Left lung (tissue), 10 donors: ENCODE measurements around the gene NEURL3. TPM values are rescaled to one million over a fixed set of nuclear protein-coding genes. Genes with fewer than 3 reads are reported as not detected.

Experiments used
- ATAC-seq: fragments of 200-7000 bp; cut with Tn5 transposase; one replicate; pipeline ENCODE4 v1.9.1; 2020; ENCODE audit warnings: moderate library complexity
- DNase-seq, 4 donors: peaks; one replicate each; pipeline ENCODE4 v3.0.0-alpha.2; 2013 to 2020
- H3K27ac ChIP-seq, 2 donors: fragments of 200-600 bp; sonication (generic) in 1 of 2; one replicate each; pipeline versions ENCODE4 v1.5.0 to v1.8.0; 2020 to 2021
- H3K27me3 ChIP-seq, 2 donors: fragments of 200-600 bp; sonication (generic) in 1 of 2; one replicate each; pipeline versions ENCODE4 v1.5.0 to v1.8.0; 2020 to 2021
- H3K36me3 ChIP-seq, 2 donors: fragments of 200-600 bp; sonication (generic) in 1 of 2; one replicate each; pipeline versions ENCODE4 v1.5.0 to v1.8.0; 2020 to 2021
- H3K4me1 ChIP-seq, 2 donors: fragments of 200-600 bp; one replicate each; pipeline ENCODE4 v1.8.0; 2021
- H3K4me3 ChIP-seq, 2 donors: fragments of 200-600 bp; sonication (generic) in 1 of 2; one replicate each; pipeline versions ENCODE4 v1.5.0 to v1.8.0; 2020 to 2021; ENCODE audit warnings: mild to moderate bottlenecking in 1 of 2
- H3K9me3 ChIP-seq, 2 donors: fragments of 200-600 bp; sonication (generic) in 1 of 2; one replicate each; pipeline versions ENCODE4 v1.5.0 to v1.8.0; 2020 to 2021
- CTCF ChIP-seq, 2 donors: fragments of 200-600 bp; sonication (generic) in 1 of 2; IDR thresholded peaks; one replicate each; pipeline versions ENCODE4 v1.5.0 to v1.8.0; 2021; ENCODE audit warnings: antibody characterized with exemption in 2 of 2
- intact Hi-C, 2 donors: fragments of 100-400 bp; cut with DNase I; formaldehyde crosslinking; loops; one replicate each; pipeline versions ENCODE4 v1.11.2 to v1.14.2; 2022
- polyA plus RNA-seq, 6 donors: library from polyadenylated mRNA; unstranded; fragments of 120-200 nt; gene quantifications; one replicate each; pipeline ENCODE4 v1.2.1, GENCODE V29; 2013; ENCODE audit not compliant: insufficient read length in 6 of 6
- total RNA-seq, 2 donors: library from RNA; stranded (reverse); fragmentation: NEBNext Ultra II Directional; extraction: Animal tissue kit (Norgen Biotek cat#: 25700); gene quantifications; one replicate each; pipeline ENCODE4 v1.2.1, GENCODE V29; 2021
- donor health status: DM: no; HTN: yes; CAD: no.
- donor health status: DM: no; HTN: no; CAD: no.

Gene NEURL3
- total and polyA plus RNA-seq, 8 donors: 0.18 to 0.62 (median 0.32) TPM

GRCh38 chr2:96523659-96524481 is 18.7 kb upstream of the NEURL3 start:
- Histone ChIP-seq H3K27ac (no peak overlapping the region), H3K4me3 (no peak overlapping the region), H3K9me3 (no peaks in the 10 kb centered on the region), H3K27me3 (no peaks in the 10 kb centered on the region), H3K36me3 (no peaks in the 10 kb centered on the region), H3K4me1 (peaks cover 4 to 21% of the 10 kb centered on the region in 2 donors)
- TF ChIP-seq CTCF (IDR thresholded peaks at IDR 0.05): no peak
- ATAC-seq (no peak), DNase-seq (no peak)
- intact Hi-C loops: no loop called here

GRCh38 chr2:96522304-96523203 is 17.4 kb upstream of the NEURL3 start:
- no peaks in the 10 kb centered on the region for H3K27me3 ChIP-seq
- TF ChIP-seq CTCF (IDR thresholded peaks at IDR 0.05): no peak
- intact Hi-C loops: no loop called here
- no peak for DNase-seq
- no peak overlapping the region for H3K4me3 ChIP-seq
- no peaks in the 10 kb centered on the region for H3K9me3 ChIP-seq
- H3K27ac ChIP-seq: no peak overlapping the region
- H3K4me1 ChIP-seq: peaks cover 0 to 8% of the 10 kb centered on the region in 2 donors
- no peak for ATAC-seq
- H3K36me3 ChIP-seq: no peaks in the 10 kb centered on the region

- H3K36me3 ChIP-seq: no peaks in the 10 kb centered on the region
- H3K27ac ChIP-seq: no peak overlapping the region
- no peak for ATAC-seq
- H3K27me3 ChIP-seq: no peaks in the 10 kb centered on the region
- no peak overlapping the region for H3K4me3 ChIP-seq
- peaks cover 0 to 11% of the 10 kb centered on the region in 2 donors for H3K9me3 ChIP-seq
- no peak for DNase-seq
- H3K4me1 ChIP-seq: no peaks in the 10 kb centered on the region
- intact Hi-C loops: no loop called here
- no peak for TF ChIP-seq CTCF (IDR thresholded peaks at IDR 0.05)
Observed at GRCh38 chr2:96521219-96521618, 16.1 kb upstream of the NEURL3 start.

DNA sequence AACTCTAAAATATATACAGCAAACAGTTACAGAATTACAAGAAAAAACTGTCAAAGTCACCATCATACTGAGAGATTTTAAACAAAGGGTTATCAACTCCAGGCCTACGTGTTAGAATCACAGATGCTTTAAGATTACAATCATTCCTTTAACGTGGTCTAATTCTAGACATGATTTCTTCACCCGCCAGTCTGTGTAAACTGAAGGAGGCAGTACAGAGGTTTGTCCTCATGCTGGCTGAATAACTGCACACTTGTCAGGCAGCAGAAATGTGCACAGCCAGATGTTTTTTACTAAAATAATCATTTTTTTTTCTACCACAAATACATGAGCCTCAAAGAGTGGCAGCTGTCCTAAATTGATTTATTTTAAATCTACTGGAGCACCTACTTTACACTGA is 15.5 kb upstream of the NEURL3 start:
- Histone ChIP-seq H3K36me3 (no peaks in the 10 kb centered on the region), H3K4me1 (no peaks in the 10 kb centered on the region), H3K27ac (no peak overlapping the region), H3K4me3 (no peak overlapping the region), H3K27me3 (no peaks in the 10 kb centered on the region), H3K9me3 (peaks cover 0 to 11% of the 10 kb centered on the region in 2 donors)
- DNase-seq: no peak
- intact Hi-C loops: no loop called here
- TF ChIP-seq CTCF (IDR thresholded peaks at IDR 0.05): no peak
- ATAC-seq: no peak

DNA sequence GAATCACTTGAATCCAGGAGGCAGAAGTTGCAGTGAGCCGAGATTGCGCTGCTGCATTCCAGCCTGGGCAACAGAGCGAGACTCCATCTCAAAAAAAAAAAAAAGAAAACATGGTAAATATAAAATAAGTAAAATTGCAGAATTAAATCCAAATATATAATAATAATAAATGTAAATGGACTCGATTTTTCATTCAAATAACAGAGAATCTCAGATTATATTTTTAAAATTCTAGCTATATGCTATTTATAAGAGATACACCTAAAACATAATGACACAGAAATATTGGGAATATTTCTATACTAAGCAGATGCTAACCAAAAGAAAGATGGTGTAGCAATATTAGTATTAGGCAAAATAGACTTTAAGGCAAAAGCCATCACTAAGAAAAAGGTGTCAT is 15.1 kb upstream of the NEURL3 start:
- no peak overlapping the region for H3K4me3 ChIP-seq
- no peaks in the 10 kb centered on the region for H3K27me3 ChIP-seq
- ATAC-seq: no peak
- no peak for DNase-seq
- intact Hi-C loops: no loop called here
- peaks cover 0 to 11% of the 10 kb centered on the region in 2 donors for H3K9me3 ChIP-seq
- H3K36me3 ChIP-seq: no peaks in the 10 kb centered on the region
- H3K4me1 ChIP-seq: no peaks in the 10 kb centered on the region
- no peak overlapping the region for H3K27ac ChIP-seq
- no peak for TF ChIP-seq CTCF (IDR thresholded peaks at IDR 0.05)
